CD4-positive, alpha-beta T cell treated with Interleukin-10 for 1 hour (primary cell): ENCODE results near the gene MLXIP.
"Not testable (repeated sequence)": the region's sequence is repeated elsewhere in the genome, so short reads cannot be mapped to it uniquely, and the experiment has no call there.

Experiments
- DNase-seq: peaks from one replicate; pipeline ENCODE4 v3.0.0-alpha.2; 2020

Gene MLXIP, protein sequence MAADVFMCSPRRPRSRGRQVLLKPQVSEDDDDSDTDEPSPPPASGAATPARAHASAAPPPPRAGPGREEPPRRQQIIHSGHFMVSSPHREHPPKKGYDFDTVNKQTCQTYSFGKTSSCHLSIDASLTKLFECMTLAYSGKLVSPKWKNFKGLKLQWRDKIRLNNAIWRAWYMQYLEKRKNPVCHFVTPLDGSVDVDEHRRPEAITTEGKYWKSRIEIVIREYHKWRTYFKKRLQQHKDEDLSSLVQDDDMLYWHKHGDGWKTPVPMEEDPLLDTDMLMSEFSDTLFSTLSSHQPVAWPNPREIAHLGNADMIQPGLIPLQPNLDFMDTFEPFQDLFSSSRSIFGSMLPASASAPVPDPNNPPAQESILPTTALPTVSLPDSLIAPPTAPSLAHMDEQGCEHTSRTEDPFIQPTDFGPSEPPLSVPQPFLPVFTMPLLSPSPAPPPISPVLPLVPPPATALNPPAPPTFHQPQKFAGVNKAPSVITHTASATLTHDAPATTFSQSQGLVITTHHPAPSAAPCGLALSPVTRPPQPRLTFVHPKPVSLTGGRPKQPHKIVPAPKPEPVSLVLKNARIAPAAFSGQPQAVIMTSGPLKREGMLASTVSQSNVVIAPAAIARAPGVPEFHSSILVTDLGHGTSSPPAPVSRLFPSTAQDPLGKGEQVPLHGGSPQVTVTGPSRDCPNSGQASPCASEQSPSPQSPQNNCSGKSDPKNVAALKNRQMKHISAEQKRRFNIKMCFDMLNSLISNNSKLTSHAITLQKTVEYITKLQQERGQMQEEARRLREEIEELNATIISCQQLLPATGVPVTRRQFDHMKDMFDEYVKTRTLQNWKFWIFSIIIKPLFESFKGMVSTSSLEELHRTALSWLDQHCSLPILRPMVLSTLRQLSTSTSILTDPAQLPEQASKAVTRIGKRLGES

DNA sequence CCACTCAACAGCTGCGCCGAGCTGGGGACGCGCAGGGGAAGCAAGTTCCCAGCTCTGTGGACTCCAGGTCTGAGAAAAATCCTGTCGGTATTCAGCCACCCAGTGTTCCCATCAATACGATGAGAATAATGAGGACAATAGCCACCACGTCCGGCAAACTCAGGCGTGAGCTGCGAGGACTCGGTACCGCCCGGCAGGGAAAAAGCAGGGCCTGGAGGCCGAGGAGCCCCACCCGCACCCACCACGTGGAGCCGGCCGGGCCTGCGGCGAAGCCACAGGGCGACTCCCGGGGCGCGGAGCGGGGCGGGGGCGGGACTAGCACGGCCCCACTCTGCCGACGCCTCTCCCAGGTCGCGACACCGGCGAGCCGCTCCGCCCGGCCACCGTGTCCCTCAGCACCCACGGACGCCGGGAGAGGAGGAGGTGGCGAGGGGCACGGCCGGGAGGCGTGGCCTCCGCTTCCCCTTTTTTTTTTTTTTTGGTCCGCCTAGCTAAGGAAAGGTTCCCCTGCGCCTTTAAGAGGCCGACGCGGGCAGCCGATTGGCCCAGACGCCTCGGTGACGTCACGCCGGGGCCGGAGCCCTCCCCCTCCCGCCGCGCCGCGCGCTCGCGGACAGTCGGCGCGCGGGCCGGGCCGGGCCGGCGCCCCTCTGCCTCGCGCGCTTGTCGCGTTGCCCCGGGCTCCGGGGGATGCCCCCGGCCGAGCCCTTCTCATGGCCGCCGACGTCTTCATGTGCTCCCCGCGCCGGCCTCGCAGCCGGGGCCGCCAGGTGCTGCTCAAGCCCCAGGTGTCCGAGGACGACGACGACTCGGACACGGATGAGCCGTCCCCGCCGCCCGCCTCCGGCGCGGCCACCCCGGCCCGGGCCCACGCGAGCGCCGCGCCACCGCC is at the start of gene MLXIP:
MLXIP (plus strand) TSS at position 616 of the 892 bp plus-strand sequence; CDS start at position 714, 98 bp downstream.
- DNase-seq, result peak; percentile 91

GRCh38 chr12:122028905-122029560 is 49.5 kb upstream of the MLXIP start:
- peak; percentile 30 for DNase-seq

DNA sequence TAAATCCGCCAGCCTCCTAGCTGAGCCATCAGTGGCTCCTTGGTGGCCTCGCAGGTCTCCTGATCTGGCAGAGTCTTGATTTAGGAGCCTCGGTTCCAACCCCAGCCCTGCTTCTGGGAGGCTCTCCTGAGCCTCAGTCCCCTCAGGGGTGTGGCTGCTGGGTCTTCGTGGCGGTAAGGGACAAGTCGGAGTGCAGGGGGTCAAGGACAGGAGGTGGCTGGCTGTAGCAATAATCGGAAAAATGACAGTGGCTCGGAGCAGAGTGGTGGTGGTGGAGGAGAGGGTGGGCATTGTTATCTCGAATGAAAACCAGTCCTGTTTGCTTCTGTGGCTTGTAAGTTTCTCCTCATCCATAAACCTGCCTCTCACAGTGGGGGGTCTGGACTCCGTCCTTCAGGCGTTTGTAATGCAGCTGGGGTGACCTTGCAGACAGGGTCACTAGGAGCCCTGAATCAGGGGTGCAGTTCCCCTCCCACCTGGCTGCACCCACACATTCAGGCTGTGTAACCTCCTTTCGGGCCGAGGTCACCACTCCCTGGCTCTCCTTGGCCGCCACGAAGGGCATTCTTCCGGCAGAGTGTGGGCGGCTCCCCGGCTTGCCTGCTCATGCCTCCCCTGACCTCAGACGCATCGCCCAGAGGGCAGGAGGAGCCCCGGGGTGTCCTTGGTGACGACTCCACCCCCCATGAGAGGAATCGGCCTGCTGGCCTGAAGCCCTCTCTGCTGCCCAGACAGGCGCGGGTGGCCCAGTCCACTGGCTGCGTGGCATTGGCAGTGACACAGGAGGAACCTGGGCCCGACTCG is 48.7 kb upstream of the MLXIP start:
- DNase-seq, result no peak

DNA sequence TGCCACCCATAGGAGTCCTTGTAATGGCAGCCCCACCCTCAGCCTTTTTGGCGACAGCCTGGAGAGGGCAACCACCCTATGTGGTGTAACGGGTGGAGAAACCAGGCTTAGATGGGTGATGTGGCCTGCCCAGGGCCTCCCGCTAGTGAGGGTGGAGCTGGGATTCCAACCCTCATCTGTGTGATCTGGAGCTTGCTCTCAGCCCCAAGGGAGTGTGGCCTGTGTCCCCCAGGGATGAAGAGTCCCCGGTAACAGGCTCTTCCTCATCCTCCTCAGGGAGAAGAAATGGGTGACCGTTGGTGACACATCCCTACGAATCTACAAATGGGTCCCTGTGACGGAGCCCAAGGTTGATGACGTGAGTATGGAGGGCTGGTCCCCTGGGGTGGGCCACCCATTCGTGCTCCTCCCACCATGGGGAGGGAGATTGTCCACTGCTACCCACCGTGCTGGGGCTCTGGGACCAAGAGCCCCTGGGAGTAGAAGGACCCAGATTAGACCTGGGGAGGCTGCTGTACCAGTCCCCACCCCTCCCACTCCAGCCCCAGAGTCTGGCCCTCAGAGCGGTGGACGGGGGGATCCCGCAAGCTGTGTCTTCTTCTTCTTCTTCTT is 48.0 kb upstream of the MLXIP start:
- no peak for DNase-seq

DNA sequence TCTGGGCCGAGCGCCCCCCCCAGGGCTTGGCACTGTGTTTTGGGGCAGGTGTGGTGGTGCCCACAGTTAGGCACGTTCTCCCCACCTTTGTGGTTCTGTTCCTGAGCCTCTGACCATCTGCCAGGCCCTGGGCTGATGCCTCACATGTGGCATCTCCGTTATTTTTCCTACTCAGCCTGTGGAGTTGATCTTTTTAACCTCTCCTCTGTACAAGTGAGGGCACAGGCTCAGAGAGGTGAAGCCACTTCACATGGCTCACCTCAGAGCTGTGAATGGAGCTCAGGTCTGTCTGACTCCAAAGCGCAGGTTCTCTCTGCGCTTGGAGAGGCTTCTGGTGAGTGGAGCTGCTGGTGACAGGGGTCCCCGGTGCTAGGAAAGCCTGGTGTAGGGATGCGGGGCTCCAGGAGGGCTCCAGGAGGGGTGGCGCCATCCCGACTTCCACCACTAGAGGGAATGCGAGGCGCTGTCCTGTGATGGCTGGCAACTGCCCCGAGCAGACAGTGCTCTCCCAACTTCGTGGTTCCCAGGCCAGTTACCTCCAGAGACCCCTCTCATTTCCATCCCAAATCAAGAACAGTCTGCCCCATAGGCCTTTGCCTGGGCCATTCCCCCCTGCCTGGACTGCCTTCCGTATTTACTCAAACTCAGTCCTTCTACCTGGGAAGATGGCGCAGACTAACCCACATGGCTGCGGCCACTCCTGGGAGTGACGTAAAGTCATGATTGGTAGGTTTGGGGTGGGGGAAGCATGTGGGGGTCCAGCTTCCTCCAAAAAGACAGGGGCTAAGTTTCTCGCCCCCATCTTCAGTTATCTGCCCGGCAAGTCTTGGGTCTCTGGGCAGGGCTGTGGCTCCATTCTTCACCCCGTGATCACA is 47.0 kb upstream of the MLXIP start:
- DNase-seq, result peak; percentile 37

DNA sequence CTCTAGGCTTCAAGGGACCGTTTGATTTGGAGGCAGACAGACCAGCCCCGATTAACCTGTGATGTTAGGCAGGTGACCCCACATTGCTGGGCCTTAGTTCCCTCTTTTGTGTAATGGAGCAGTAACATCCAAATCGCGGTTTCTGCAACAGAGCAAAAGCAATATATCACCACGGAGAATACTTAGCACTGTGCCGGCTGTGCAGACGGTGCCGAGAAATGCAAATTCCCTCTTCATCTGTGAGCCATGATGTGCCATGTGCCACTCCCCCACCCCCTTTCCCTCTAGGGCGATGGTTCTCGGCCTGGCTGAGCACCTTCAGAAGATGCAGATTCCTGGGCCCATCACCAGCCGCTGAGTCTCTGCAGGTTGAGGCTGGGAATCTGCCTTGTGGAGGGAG is 46.0 kb upstream of the MLXIP start:
- no peak for DNase-seq

- DNase-seq, result no peak
These were observed 43.3 kb upstream of the MLXIP start for GRCh38 chr12:122035292-122035691.

- DNase-seq, result no peak
These were observed 42.4 kb upstream of the MLXIP start for GRCh38 chr12:122036153-122036552.

- DNase-seq, result no peak
These were observed 37.8 kb upstream of the MLXIP start for GRCh38 chr12:122040579-122041386.

DNA sequence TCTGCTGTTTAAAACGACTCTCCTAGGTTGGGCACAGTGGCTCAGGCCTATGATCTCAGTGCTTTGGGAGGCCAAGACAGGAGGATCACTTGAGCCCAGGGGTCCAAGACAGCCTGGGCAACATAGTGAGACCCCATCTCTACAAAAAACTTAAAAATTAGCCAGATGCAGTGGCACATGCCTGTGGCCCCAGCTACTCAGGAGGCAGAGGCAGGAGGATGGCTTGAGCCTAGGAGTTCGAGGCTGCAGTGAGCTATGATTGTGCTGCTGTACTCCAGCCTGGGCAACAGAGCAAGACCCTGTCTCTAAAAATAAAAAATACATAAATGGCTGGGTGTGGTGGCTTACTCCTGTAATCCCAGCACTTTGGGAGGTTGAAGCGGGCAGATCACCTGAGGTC is 37.1 kb upstream of the MLXIP start:
- not testable (repeated sequence) for DNase-seq

DNA sequence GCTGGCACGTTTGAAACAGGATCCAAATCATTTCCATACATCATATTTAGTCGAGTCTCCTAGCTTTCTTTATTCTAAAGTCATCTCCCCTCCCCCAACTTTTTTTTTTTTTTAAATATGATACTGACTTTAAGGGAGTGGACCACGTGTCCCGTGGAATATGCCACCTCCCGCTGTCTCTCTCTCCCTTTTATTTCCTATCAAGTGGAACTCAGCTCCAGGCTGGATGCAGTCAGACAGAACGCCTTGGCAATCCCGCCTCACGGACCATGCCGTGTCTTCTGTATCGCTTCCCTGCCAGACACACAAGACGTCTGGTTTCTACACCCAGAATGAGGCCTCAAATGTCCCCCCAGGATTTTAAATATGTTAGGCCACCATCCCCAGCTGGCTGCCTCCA is 35.6 kb upstream of the MLXIP start:
- DNase-seq, result no peak

DNA sequence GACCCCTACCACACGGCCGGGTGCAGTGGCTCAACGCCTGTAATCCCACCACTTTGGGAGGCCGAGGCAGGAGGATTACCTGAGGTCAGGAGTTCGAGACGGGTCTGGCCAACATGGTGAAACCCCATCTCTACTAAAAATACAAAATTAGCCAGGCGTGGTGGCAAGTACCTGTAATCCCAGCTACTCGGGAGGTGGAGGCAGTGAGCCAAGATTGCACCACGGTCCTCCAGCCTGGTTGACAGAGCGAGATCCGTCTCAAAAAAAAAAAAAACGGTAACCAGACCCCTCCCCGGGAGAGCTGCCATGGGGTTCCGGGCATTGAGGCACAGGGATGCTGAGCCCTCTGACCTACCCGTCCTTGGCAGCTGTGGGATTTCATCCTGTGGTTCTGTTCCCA is 35.1 kb upstream of the MLXIP start:
- DNase-seq, result no peak

DNA sequence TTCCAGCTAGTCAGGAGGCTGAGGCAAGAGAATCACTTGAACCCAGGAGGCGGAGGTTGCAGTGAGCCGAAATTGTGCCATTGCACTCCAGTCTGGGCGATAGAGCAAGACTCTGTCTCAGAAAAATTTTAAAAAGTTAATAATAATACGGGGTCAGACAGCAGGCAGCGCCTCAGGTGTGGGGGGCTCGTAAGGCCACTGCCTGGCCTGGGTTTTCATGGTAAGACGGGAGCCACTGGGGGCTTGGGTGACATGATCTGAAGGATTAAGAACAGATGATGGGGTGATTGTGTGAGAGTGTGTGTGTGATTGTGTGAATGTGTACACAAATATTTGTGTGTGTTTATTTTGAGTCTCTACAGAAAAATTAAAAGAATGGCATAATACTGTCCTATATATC is 33.3 kb upstream of the MLXIP start:
- DNase-seq, result no peak

DNA sequence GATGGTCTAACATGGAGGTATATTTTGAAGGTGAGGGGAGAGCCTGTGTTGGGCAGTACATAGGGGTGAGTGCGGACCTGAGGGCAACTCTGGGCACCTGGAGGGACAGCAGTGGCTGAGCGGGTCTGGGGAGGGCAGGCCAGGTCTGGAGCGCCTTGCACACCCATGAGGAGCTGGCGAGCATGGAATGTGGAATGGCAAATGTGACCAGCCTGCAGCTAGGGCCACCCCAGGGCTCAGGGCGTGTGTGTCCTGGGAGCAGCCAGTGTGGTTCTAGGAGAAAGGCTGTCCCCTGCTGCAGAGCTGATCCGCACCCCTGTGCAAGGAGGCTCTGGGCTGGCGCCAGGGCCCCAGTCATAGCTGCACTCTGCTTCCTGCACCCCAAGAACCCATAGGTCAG is 32.4 kb upstream of the MLXIP start:
- DNase-seq, result no peak

- DNase-seq, result no peak
These were observed 30.4 kb upstream of the MLXIP start for GRCh38 chr12:122048151-122048550.

DNA sequence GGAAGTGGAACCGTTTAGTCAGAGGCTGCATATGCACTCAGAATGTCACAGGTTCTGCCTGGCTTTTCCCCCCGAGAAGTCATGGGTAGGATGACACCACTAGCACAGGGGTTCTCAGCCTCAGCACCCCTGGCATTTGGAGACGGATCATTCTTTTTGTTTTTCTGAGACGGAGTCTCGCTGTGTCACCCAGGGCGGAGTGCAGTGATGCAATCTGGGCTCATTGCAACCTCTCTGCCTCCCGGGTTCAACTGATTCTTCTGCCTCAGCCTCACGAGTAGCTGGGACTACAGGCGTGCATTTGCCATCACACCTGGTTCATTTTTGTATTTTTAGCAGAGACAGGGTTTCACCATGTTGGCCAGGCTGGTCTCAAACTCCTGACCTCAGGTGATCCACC is 28.7 kb upstream of the MLXIP start:
- DNase-seq, result no peak

- no peak for DNase-seq
These were observed 27.9 kb upstream of the MLXIP start for GRCh38 chr12:122050706-122051105.

- DNase-seq, result no peak
These were observed 27.2 kb upstream of the MLXIP start for GRCh38 chr12:122051231-122051876.

GRCh38 chr12:122052285-122052684 is 26.3 kb upstream of the MLXIP start:
- no peak for DNase-seq
